Measurements from ENCODE around the gene AKAP7.
A peak's percentile ranks its signal among the peaks of the same experiment; 100 is the strongest.
"Not testable (repeated sequence)": the region's sequence is repeated elsewhere in the genome, so short reads cannot be mapped to it uniquely, and the experiment has no call there.

Gene AKAP7

GRCh38 chr6:131251590-131252199 is 116.4 kb downstream of the AKAP7 start:
- DNase-seq (ENCODE audit: low read depth in 2 of 2): no peak

- DNase-seq (ENCODE audit: low read depth in 2 of 2): no peak
These were observed 120.2 kb downstream of the AKAP7 start for GRCh38 chr6:131255434-131255833.

- DNase-seq (ENCODE audit: low read depth in 2 of 2): no peak
These were observed 120.6 kb downstream of the AKAP7 start for GRCh38 chr6:131255911-131256310.

GRCh38 chr6:131257104-131257503 is 121.8 kb downstream of the AKAP7 start:
- no peak for DNase-seq (ENCODE audit: low read depth in 2 of 2)

GRCh38 chr6:131258010-131258652 is 122.9 kb downstream of the AKAP7 start:
- no peak for DNase-seq (ENCODE audit: low read depth in 2 of 2)

- DNase-seq (ENCODE audit: low read depth in 2 of 2): no peak
These were observed 123.7 kb downstream of the AKAP7 start for GRCh38 chr6:131258816-131259476.

- DNase-seq (ENCODE audit: low read depth in 2 of 2): not testable (repeated sequence)
These were observed 125.7 kb downstream of the AKAP7 start for GRCh38 chr6:131260960-131261359.

- DNase-seq (ENCODE audit: low read depth in 2 of 2): no peak
These were observed 126.8 kb downstream of the AKAP7 start for GRCh38 chr6:131262060-131262459.

GRCh38 chr6:131265939-131266338 is 130.7 kb downstream of the AKAP7 start:
- no peak for DNase-seq (ENCODE audit: low read depth in 2 of 2)

- DNase-seq (ENCODE audit: low read depth in 2 of 2): no peak
These were observed 133.0 kb downstream of the AKAP7 start for GRCh38 chr6:131268303-131268702.

GRCh38 chr6:131269565-131270391 is 134.5 kb downstream of the AKAP7 start:
- DNase-seq (ENCODE audit: low read depth in 2 of 2): no peak

- DNase-seq (ENCODE audit: low read depth in 2 of 2): no peak
These were observed 135.3 kb downstream of the AKAP7 start for GRCh38 chr6:131270534-131270933.

- DNase-seq (ENCODE audit: low read depth in 2 of 2): no peak
These were observed 140.0 kb downstream of the AKAP7 start for GRCh38 chr6:131275273-131275672.

- no peak for DNase-seq (ENCODE audit: low read depth in 2 of 2)
These were observed 142.3 kb downstream of the AKAP7 start for GRCh38 chr6:131277591-131277990.

- peak; percentile 9 to 29 for DNase-seq (ENCODE audit: low read depth in 2 of 2)
These were observed 146.4 kb downstream of the AKAP7 start for GRCh38 chr6:131281471-131282270.

- DNase-seq (ENCODE audit: low read depth in 2 of 2): no peak
These were observed 147.1 kb downstream of the AKAP7 start for GRCh38 chr6:131282365-131282764.

- no peak for DNase-seq (ENCODE audit: low read depth in 2 of 2)
These were observed 148.4 kb downstream of the AKAP7 start for GRCh38 chr6:131283466-131284175.

- no peak for DNase-seq (ENCODE audit: low read depth in 2 of 2)
These were observed 150.3 kb downstream of the AKAP7 start for GRCh38 chr6:131285548-131285947.

GRCh38 chr6:131286469-131287040 is 151.3 kb downstream of the AKAP7 start:
- DNase-seq (ENCODE audit: low read depth in 2 of 2): no peak

- no peak for DNase-seq (ENCODE audit: low read depth in 2 of 2)
These were observed 152.9 kb downstream of the AKAP7 start for GRCh38 chr6:131288214-131288613.
